ENCODE results near the gene PRAME.

The PRAME gene

GRCh38 chr22:22574361-22574760 is 15.3 kb upstream of the PRAME start:
- no peaks in the 10 kb centered on the region for H3K36me3 Mint-ChIP-seq (ENCODE audit: low read depth)
- H3K4me3 Mint-ChIP-seq: no peak overlapping the region
- H3K27ac Mint-ChIP-seq: no peak overlapping the region
- H3K27me3 Mint-ChIP-seq: peaks cover 18% of the 10 kb centered on the region
- intact Hi-C loops (cut with micrococcal nuclease): loop anchor here (10.0 kb wide), 1 partner anchor 110 kb away; no protein-coding TSS in a partner anchor
- no peaks in the 10 kb centered on the region for H3K9me3 Mint-ChIP-seq
- H3K4me1 Mint-ChIP-seq (ENCODE audit: low read depth): peaks cover 3% of the 10 kb centered on the region

- Mint-ChIP-seq H3K4me3 (no peak overlapping the region), H3K9me3 (no peaks in the 10 kb centered on the region), H3K36me3 (ENCODE audit: low read depth) (no peaks in the 10 kb centered on the region), H3K4me1 (ENCODE audit: low read depth) (peaks cover 6% of the 10 kb centered on the region), H3K27me3 (peaks cover 27% of the 10 kb centered on the region), H3K27ac (no peak overlapping the region)
- intact Hi-C loops (cut with micrococcal nuclease): loop anchor here (10.0 kb wide), 1 partner anchor 108 kb away; no protein-coding TSS in a partner anchor
Observed at GRCh38 chr22:22573047-22573889, 14.2 kb upstream of the PRAME start.

DNA sequence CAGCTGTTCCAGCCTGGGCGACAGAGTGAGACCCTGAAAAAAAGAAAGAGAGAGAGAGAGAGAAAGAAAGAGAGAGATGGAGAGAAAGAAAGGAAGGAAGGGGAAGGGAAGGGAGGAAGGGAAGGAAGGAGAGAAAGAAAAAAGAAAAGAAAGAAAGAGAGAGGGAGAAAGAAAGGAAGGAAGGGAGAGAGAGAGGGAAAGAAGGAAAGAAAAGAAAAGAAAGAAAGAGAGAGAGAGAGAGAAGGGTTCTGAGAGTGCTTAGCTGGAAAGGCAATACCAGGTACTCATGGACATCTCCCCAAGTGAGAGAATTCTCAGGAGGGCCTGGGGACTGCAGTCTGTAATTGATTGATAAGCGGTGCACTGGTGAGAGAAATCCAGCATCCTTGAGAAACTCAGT is 12.8 kb upstream of the PRAME start:
- intact Hi-C loops (cut with micrococcal nuclease): loop anchor here (10.0 kb wide), 1 partner anchor 107 kb away; no protein-coding TSS in a partner anchor
- Mint-ChIP-seq H3K27ac (no peak overlapping the region), H3K9me3 (no peaks in the 10 kb centered on the region), H3K36me3 (ENCODE audit: low read depth) (no peaks in the 10 kb centered on the region), H3K27me3 (peaks cover 31% of the 10 kb centered on the region), H3K4me1 (ENCODE audit: low read depth) (peaks cover 6% of the 10 kb centered on the region), H3K4me3 (no peak overlapping the region)

GRCh38 chr22:22571429-22571828 is 12.4 kb upstream of the PRAME start:
- Mint-ChIP-seq H3K36me3 (ENCODE audit: low read depth) (no peaks in the 10 kb centered on the region), H3K4me3 (no peak overlapping the region), H3K27ac (no peak overlapping the region), H3K4me1 (ENCODE audit: low read depth) (peaks cover 6% of the 10 kb centered on the region), H3K9me3 (no peaks in the 10 kb centered on the region), H3K27me3 (peaks cover 31% of the 10 kb centered on the region)
- intact Hi-C loops (cut with micrococcal nuclease): loop anchor here (10.0 kb wide), 1 partner anchor 107 kb away; no protein-coding TSS in a partner anchor

GRCh38 chr22:22569218-22569617 is 10.2 kb upstream of the PRAME start:
- intact Hi-C loops (cut with micrococcal nuclease): no loop called here
- peaks cover 6% of the 10 kb centered on the region for H3K4me1 Mint-ChIP-seq (ENCODE audit: low read depth)
- H3K9me3 Mint-ChIP-seq: peaks cover 9% of the 10 kb centered on the region
- H3K27ac Mint-ChIP-seq: no peak overlapping the region
- H3K4me3 Mint-ChIP-seq: no peak overlapping the region
- H3K36me3 Mint-ChIP-seq (ENCODE audit: low read depth): no peaks in the 10 kb centered on the region
- peaks cover 22% of the 10 kb centered on the region for H3K27me3 Mint-ChIP-seq

- H3K9me3 Mint-ChIP-seq: peaks cover 9% of the 10 kb centered on the region
- peaks cover 21% of the 10 kb centered on the region for H3K27me3 Mint-ChIP-seq
- no peaks in the 10 kb centered on the region for H3K36me3 Mint-ChIP-seq (ENCODE audit: low read depth)
- H3K4me3 Mint-ChIP-seq: no peak overlapping the region
- intact Hi-C loops (cut with micrococcal nuclease): no loop called here
- peaks cover 6% of the 10 kb centered on the region for H3K4me1 Mint-ChIP-seq (ENCODE audit: low read depth)
- no peak overlapping the region for H3K27ac Mint-ChIP-seq
Observed at GRCh38 chr22:22565981-22566380, 6.9 kb upstream of the PRAME start.

DNA sequence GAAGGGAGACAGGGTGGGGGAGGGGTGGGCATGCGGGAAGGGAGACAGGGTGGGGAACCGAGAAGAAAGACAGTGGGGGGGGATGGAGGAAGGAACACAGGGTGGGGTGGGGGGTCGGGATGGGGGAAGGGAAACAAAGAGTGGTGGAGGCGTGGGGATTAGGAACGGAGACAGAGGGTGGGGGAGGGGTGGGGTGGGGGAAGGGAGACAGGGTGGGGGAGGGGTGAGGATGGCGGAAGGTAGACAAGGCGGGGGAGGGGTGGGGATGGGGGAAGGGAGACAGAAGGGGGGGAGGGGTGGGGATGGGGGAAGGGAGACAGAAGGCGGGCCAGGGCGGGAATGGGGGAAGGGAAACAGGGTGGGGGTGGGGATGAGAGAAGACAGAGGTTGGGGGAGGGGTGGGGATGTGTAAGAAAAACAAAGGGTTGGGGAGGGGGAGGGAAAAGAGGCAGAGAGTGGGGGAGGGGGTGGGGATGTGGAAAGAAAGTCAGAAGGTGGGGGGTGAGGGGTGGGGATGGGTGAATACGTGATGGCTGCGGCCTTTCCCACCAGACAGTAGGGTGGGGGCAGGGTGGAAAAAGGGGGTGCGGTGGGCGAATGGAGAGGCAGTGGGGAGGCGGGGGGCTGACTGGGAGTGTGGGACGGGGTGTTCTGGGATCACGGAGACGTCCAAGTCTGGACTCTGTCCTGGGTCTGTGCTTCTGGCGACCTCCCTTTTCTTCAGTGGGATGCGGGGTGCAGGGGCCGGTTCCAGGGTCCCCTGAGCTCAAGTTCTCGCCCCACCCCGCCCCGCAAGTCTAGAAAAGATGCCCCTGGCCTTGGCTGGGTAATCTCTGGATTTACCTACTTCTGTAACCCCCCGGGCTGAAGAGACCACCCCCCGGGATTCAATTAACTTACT is 744 bp downstream of the PRAME start:
- Mint-ChIP-seq H3K27ac (no peak overlapping the region), H3K9me3 (no peaks in the 10 kb centered on the region), H3K36me3 (ENCODE audit: low read depth) (no peaks in the 10 kb centered on the region), H3K27me3 (peaks cover 6% of the 10 kb centered on the region), H3K4me1 (ENCODE audit: low read depth) (peaks cover 20% of the 10 kb centered on the region), H3K4me3 (no peak overlapping the region)
- intact Hi-C loops (cut with micrococcal nuclease): no loop called here

DNA sequence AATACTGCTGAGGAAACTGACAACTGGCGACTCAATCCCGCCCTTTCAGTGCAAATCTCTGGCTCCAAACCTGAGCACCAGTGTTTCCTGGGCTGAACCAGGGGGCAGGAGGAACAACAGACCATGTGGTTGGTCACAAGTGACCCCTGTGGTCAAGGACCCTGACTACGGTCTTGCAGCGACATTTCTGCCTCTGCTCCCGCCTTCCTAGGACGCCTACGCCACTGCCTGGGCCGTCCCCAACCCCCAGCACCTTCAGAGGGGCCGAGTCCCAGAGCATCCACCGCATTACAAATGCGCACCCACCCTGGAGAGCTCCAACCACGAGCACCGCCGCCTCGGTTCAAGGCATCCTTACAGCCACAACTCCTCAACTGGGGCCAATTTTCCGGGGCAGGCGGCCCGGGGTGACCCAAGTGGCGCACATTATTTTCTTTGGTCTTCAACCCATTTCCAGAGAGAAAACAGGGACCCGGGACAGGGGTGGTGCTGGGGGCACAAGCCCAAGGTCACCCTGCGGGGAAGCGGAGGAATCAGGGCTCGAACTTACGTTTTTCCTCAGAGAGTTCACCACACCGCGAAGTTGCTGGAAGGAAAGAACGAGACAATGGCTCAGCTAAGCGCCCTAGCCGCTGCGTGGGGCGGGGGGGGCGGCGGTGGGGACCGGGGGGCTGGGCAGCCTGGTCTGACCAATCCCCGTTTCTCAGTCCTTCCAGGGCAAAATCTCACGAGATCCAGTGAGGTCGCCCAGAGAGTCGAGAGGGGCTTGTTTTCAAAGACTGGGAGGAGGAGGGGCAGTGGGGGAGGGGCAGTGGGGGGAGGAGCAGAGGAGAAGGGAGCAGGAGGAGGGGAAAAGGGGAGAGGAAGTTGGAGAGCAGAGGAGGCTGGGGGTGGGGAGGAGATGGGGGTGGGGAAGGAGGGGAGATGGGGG is 1.8 kb downstream of the PRAME start:
- H3K4me1 Mint-ChIP-seq (ENCODE audit: low read depth): peaks cover 20% of the 10 kb centered on the region
- peaks cover 5% of the 10 kb centered on the region for H3K27me3 Mint-ChIP-seq
- H3K9me3 Mint-ChIP-seq: no peaks in the 10 kb centered on the region
- intact Hi-C loops (cut with micrococcal nuclease): no loop called here
- no peak overlapping the region for H3K4me3 Mint-ChIP-seq
- H3K27ac Mint-ChIP-seq: no peak overlapping the region
- no peaks in the 10 kb centered on the region for H3K36me3 Mint-ChIP-seq (ENCODE audit: low read depth)

- Mint-ChIP-seq H3K4me1 (ENCODE audit: low read depth) (peaks cover 20% of the 10 kb centered on the region), H3K36me3 (ENCODE audit: low read depth) (no peaks in the 10 kb centered on the region), H3K4me3 (no peak overlapping the region), H3K9me3 (no peaks in the 10 kb centered on the region), H3K27ac (no peak overlapping the region), H3K27me3 (peaks cover 5% of the 10 kb centered on the region)
- intact Hi-C loops (cut with micrococcal nuclease): no loop called here
Observed at GRCh38 chr22:22556578-22556977, 2.5 kb downstream of the PRAME start.

DNA sequence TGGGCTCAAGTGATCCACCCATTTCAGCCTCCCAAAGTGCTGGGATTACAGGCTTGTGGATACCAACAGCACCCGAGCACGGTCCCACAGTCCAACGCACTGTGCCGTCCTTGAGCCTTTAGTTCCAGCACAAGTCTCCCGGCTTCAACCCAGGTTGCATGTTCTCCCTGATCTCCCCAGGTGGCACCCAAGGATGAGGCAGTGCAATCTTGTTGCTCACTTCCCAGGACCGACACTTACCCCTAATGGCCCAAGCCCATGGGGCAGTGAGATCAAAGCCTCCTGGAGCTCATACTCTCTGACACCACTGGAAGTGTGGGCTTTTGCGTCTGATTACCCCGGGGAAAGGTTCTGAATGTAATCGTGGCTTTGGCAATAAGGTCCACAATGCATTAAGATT is 3.5 kb downstream of the PRAME start:
- intact Hi-C loops (cut with micrococcal nuclease): no loop called here
- Mint-ChIP-seq H3K4me1 (ENCODE audit: low read depth) (peaks cover 20% of the 10 kb centered on the region), H3K27ac (no peak overlapping the region), H3K36me3 (ENCODE audit: low read depth) (no peaks in the 10 kb centered on the region), H3K9me3 (no peaks in the 10 kb centered on the region), H3K27me3 (peaks cover 5% of the 10 kb centered on the region), H3K4me3 (no peak overlapping the region)

DNA sequence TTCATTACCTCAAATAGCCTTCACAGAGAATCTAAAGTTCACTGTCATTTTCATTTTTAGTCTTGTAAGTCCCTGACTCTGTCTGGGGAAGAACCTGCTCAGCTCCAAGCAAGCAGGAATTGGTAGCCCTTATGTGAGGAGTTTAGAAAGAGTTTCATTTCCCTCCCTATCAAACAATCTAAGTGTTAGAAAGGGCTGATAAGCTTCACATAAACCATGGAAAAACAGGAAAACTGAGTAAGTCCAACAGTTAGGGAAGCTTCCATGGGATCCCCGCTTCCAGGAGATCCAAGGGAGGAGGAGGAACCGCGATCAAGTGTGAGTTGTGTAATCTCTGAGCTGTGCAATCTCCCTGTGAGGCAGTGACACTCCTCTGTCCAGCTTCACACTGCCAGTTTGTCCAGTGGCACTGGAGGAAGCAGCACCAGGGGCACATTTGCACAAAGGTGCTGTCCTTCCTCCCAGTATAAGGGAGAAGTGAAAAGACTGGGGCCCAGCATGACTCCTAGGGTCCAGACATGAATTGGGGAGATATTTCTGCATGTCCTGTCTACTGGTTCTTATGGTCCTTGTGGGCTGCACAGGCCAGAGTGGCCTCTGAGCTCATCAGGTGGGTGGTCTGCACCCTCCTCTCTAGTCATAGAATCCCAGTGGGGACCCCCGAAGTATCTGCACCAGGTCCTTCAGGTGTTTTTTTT is 4.3 kb downstream of the PRAME start:
- H3K36me3 Mint-ChIP-seq (ENCODE audit: low read depth): no peaks in the 10 kb centered on the region
- peaks cover 20% of the 10 kb centered on the region for H3K4me1 Mint-ChIP-seq (ENCODE audit: low read depth)
- H3K27me3 Mint-ChIP-seq: peaks cover 2% of the 10 kb centered on the region
- no peaks in the 10 kb centered on the region for H3K9me3 Mint-ChIP-seq
- intact Hi-C loops (cut with micrococcal nuclease): no loop called here
- H3K4me3 Mint-ChIP-seq: no peak overlapping the region
- H3K27ac Mint-ChIP-seq: no peak overlapping the region

- H3K27me3 Mint-ChIP-seq: peaks cover 1% of the 10 kb centered on the region
- H3K36me3 Mint-ChIP-seq (ENCODE audit: low read depth): no peaks in the 10 kb centered on the region
- H3K4me3 Mint-ChIP-seq: no peak overlapping the region
- no peaks in the 10 kb centered on the region for H3K9me3 Mint-ChIP-seq
- peaks cover 17% of the 10 kb centered on the region for H3K4me1 Mint-ChIP-seq (ENCODE audit: low read depth)
- no peak overlapping the region for H3K27ac Mint-ChIP-seq
- intact Hi-C loops (cut with micrococcal nuclease): no loop called here
Observed at GRCh38 chr22:22553735-22554586, 5.1 kb downstream of the PRAME start.

Data from dendritic cell treated with granulocyte-macrophage colony-stimulating factor and Interleukin-4, amounts not matched to agents 40 ng/mL and 50 ng/mL, for 4 days (primary cell).